AG08396 (cell line): ENCODE measurements around the gene ARID1A.
A peak's percentile ranks its signal among the peaks of the same experiment; 100 is the strongest.
"Not testable (repeated sequence)": the region's sequence is repeated elsewhere in the genome, so short reads cannot be mapped to it uniquely, and the experiment has no call there.

Experiments
- DNase-seq: peaks from one replicate; pipeline ENCODE4 v3.0.0; 2012; ENCODE audit warnings: low spot score, mixed read lengths

Gene ARID1A

GRCh38 chr1:26788515-26788785 lies 92.6 kb downstream of the ARID1A start:
- DNase-seq = no peak

- peak; percentile 87 for DNase-seq
Observed at GRCh38 chr1:26788836-26789611, 93.2 kb downstream of the ARID1A start.

- no peak for DNase-seq
Observed at GRCh38 chr1:26789612-26789865, 93.7 kb downstream of the ARID1A start.

GRCh38 chr1:26789931-26790330 lies 94.1 kb downstream of the ARID1A start:
- no peak for DNase-seq

- no peak for DNase-seq
Observed at GRCh38 chr1:26790551-26790953, 94.7 kb downstream of the ARID1A start.

GRCh38 chr1:26791148-26791547 lies 95.3 kb downstream of the ARID1A start:
- no peak for DNase-seq

GRCh38 chr1:26791626-26792025 lies 95.8 kb downstream of the ARID1A start:
- DNase-seq = no peak

GRCh38 chr1:26792924-26793323 lies 97.1 kb downstream of the ARID1A start:
- DNase-seq = no peak

GRCh38 chr1:26794391-26794790 lies 98.6 kb downstream of the ARID1A start:
- no peak for DNase-seq

- no peak for DNase-seq
Observed at GRCh38 chr1:26797627-26798026, 101.8 kb downstream of the ARID1A start.

GRCh38 chr1:26799479-26800142 lies 103.8 kb downstream of the ARID1A start:
- peak; percentile 82 for DNase-seq

- DNase-seq = not testable (repeated sequence)
Observed at GRCh38 chr1:26803932-26804331, 108.1 kb downstream of the ARID1A start.

GRCh38 chr1:26810105-26810504 lies 114.3 kb downstream of the ARID1A start:
- DNase-seq = peak; percentile 78

GRCh38 chr1:26811057-26811456 lies 115.2 kb downstream of the ARID1A start:
- DNase-seq = no peak

- DNase-seq = no peak
Observed at GRCh38 chr1:26811708-26812107, 115.9 kb downstream of the ARID1A start.

- DNase-seq = no peak
Observed at GRCh38 chr1:26814377-26814776, 118.6 kb downstream of the ARID1A start.

- no peak for DNase-seq
Observed at GRCh38 chr1:26814893-26815292, 119.1 kb downstream of the ARID1A start.

- DNase-seq = no peak
Observed at GRCh38 chr1:26820784-26821269, 125.0 kb downstream of the ARID1A start.

GRCh38 chr1:26822737-26823395 lies 127.1 kb downstream of the ARID1A start:
- DNase-seq = no peak

GRCh38 chr1:26824731-26825130 lies 128.9 kb downstream of the ARID1A start:
- no peak for DNase-seq

GRCh38 chr1:26826261-26827105 lies 130.7 kb downstream of the ARID1A start, which contains the start of gene ZDHHC18:
Gene ZDHHC18 (plus strand): TSS chr1:26826688. CDS start chr1:26826805, 117 bp downstream.
- DNase-seq = peak; percentile 93

GRCh38 chr1:26827106-26827604 lies 131.3 kb downstream of the ARID1A start:
- DNase-seq = no peak
